H1 (cell line): ENCODE data around the gene RTN4RL1. TPM values are rescaled to one million over a fixed set of nuclear protein-coding genes. Genes with fewer than 3 reads are reported as not detected.

Experiments used
- CTCF ChIA-PET: fragments of 300-600 bp; sonication (Branson Sonifier 250); formaldehyde crosslinking; loops from one replicate; lab custom pipeline; 2021; ENCODE audit not compliant: partially characterized antibody; lab: Charles Lee
- POLR2A ChIA-PET: fragments of 300-600 bp; sonication (Branson Sonifier 250); formaldehyde crosslinking; loops from one replicate; lab custom pipeline; 2021; ENCODE audit warnings: inconsistent platforms; ENCODE audit not compliant: partially characterized antibody; lab: Charles Lee
- DNase-seq, 2 experiments: peaks; one replicate each; pipeline versions ENCODE4 v3.0.0 to v3.0.0-alpha.2; 2010 to 2022; ENCODE audit warnings: low spot score in 2 of 2, low read depth in 1 of 2, mixed read lengths in 1 of 2
- FAIRE-seq: peaks from 2 replicates; lab custom pipeline; 2011; peaks lifted over from hg19 to GRCh38; lab: Jason Lieb, UNC
- H2AFZ ChIP-seq: 2 replicates; pipeline ENCODE4 v1.8.1; 2012; ENCODE audit warnings: low read length, inconsistent platforms
- H2AK5ac ChIP-seq: 2 replicates; pipeline ENCODE4 v1.6.1; 2013; ENCODE audit warnings: low read depth, low read length
- H2BK120ac ChIP-seq: replicated peaks from 2 replicates; pipeline ENCODE3; 2013; ENCODE audit warnings: low read depth, low read length, inconsistent platforms
- H2BK12ac ChIP-seq: 2 replicates; pipeline ENCODE4 v1.6.1; 2013; ENCODE audit warnings: low read depth, low read length
- H2BK15ac ChIP-seq: 2 replicates; pipeline ENCODE4 v1.6.1; 2013; ENCODE audit warnings: low read length
- H2BK20ac ChIP-seq: 2 replicates; pipeline ENCODE4 v1.6.1; 2013; ENCODE audit warnings: low read length
- H2BK5ac ChIP-seq: 2 replicates; pipeline ENCODE4 v1.6.1; 2013; ENCODE audit warnings: low read depth, low read length
- H3K14ac ChIP-seq: 2 replicates; pipeline ENCODE4 v1.6.1; 2013; ENCODE audit warnings: inconsistent platforms; ENCODE audit not compliant: insufficient read length
- H3K18ac ChIP-seq: 2 replicates; pipeline ENCODE4 v1.6.1; 2013; ENCODE audit warnings: low read length; ENCODE audit errors: extremely low read depth
- H3K23ac ChIP-seq: 2 replicates; pipeline ENCODE4 v1.6.1; 2013; ENCODE audit warnings: inconsistent platforms; ENCODE audit not compliant: insufficient read length
- H3K23me2 ChIP-seq: 2 replicates; pipeline ENCODE4 v1.6.1; 2013; ENCODE audit warnings: low read depth, low read length
- H3K27ac ChIP-seq: 2 replicates; pipeline ENCODE4 v1.6.1; 2011; ENCODE audit warnings: low read depth, low read length, inconsistent platforms
- H3K27me3 ChIP-seq, 4 experiments: replicated peaks in 1 of 4; 1 replicate in 1 of 4; 2 replicates in 3 of 4; pipeline versions ENCODE4 v1.6.1 to v1.8.1; 2011 to 2013; ENCODE audit warnings: low read length in 3 of 4, mild to moderate bottlenecking in 3 of 4, inconsistent platforms in 2 of 4, mixed read lengths in 2 of 4, moderate library complexity in 1 of 4; ENCODE audit not compliant: control insufficient read depth in 3 of 4, insufficient read depth in 3 of 4; ENCODE audit errors: extremely low read depth in 1 of 4
- H3K36me3 ChIP-seq, 4 experiments: 2 replicates each; pipeline versions ENCODE4 v1.6.1 to v1.8.1; 2011 to 2013; ENCODE audit warnings: mild to moderate bottlenecking in 4 of 4, low read length in 3 of 4, moderate library complexity in 2 of 4, control low read depth in 1 of 4, inconsistent platforms in 1 of 4; ENCODE audit not compliant: insufficient read depth in 4 of 4, control insufficient read depth in 2 of 4
- H3K4ac ChIP-seq: replicated peaks from 2 replicates; pipeline ENCODE3; 2013; ENCODE audit warnings: low read length, low read depth, mixed read lengths, inconsistent platforms; ENCODE audit not compliant: insufficient read length
- H3K4me1 ChIP-seq, 4 experiments: replicated peaks in 1 of 4; 1 replicate in 1 of 4; 2 replicates in 3 of 4; pipeline versions ENCODE4 v1.6.1 to v1.8.1; 2011 to 2013; ENCODE audit warnings: low read length in 3 of 4, inconsistent platforms in 2 of 4, mixed read lengths in 1 of 4; ENCODE audit not compliant: insufficient read depth in 4 of 4, control insufficient read depth in 3 of 4
- H3K4me2 ChIP-seq, 2 experiments: 2 replicates each; pipeline versions ENCODE4 v1.6.1 to v1.8.1; 2011 to 2013; ENCODE audit warnings: low read depth in 2 of 2, low read length in 2 of 2, control low read depth in 1 of 2, inconsistent platforms in 1 of 2, mild to moderate bottlenecking in 1 of 2; ENCODE audit not compliant: insufficient read depth in 1 of 2
- H3K4me3 ChIP-seq, 4 experiments: fragments of 200-600, 300-600 bp in 1 of 4; sonication (generic), shearing (Covaris generic), sonication (Bioruptor Twin) in 1 of 4; 2 replicates each; pipeline versions ENCODE4 v1.5.1 to v1.8.1; 2011 to 2016; ENCODE audit warnings: low read length in 4 of 4, low read depth in 3 of 4, control low read depth in 2 of 4, inconsistent platforms in 2 of 4, mild to moderate bottlenecking in 2 of 4, mixed read lengths in 1 of 4, moderate library complexity in 1 of 4; ENCODE audit not compliant: insufficient read depth in 2 of 4; ENCODE audit errors: extremely low read depth in 1 of 4
- H3K56ac ChIP-seq: replicated peaks from 2 replicates; pipeline ENCODE3; 2013; ENCODE audit warnings: low read depth, mild to moderate bottlenecking, mixed read lengths, low read length, inconsistent platforms; ENCODE audit not compliant: insufficient read length
- H3K79me1 ChIP-seq: 2 replicates; pipeline ENCODE4 v1.6.1; 2013; ENCODE audit warnings: low read depth, low read length, control low read depth
- H3K79me2 ChIP-seq, 2 experiments: 2 replicates each; pipeline versions ENCODE4 v1.6.1 to v1.8.1; 2012 to 2013; ENCODE audit warnings: low read length in 2 of 2, mild to moderate bottlenecking in 2 of 2, inconsistent platforms in 1 of 2; ENCODE audit not compliant: insufficient read depth in 2 of 2, control insufficient read depth in 1 of 2
- H3K9ac ChIP-seq, 4 experiments: replicated peaks in 1 of 4; 1 replicate in 1 of 4; 2 replicates in 3 of 4; pipeline versions ENCODE4 v1.6.1 to v1.8.1; 2011 to 2013; ENCODE audit warnings: low read depth in 3 of 4, low read length in 3 of 4, control low read depth in 2 of 4, mild to moderate bottlenecking in 2 of 4, moderate library complexity in 2 of 4, inconsistent platforms in 1 of 4; ENCODE audit errors: extremely low read depth in 1 of 4
- H3K9me3 ChIP-seq, 2 experiments: 2 replicates each; pipeline versions ENCODE4 v1.6.1 to v1.8.1; 2012 to 2013; ENCODE audit warnings: mild to moderate bottlenecking in 2 of 2, moderate library complexity in 2 of 2, control low read depth in 1 of 2, inconsistent platforms in 1 of 2, low read depth in 1 of 2, low read length in 1 of 2, mixed read lengths in 1 of 2; ENCODE audit not compliant: insufficient read depth in 2 of 2
- H4K20me1 ChIP-seq, 2 experiments: replicated peaks in 1 of 2; 2 replicates each; pipeline versions ENCODE3 to v1.8.1; 2011 to 2013; ENCODE audit warnings: inconsistent platforms in 2 of 2, low read length in 2 of 2, mild to moderate bottlenecking in 1 of 2; ENCODE audit not compliant: insufficient read depth in 2 of 2, control insufficient read depth in 1 of 2
- H4K5ac ChIP-seq: 2 replicates; pipeline ENCODE4 v1.6.1; 2013; ENCODE audit warnings: low read length, low read depth, mixed read lengths, inconsistent platforms; ENCODE audit not compliant: insufficient read length
- H4K8ac ChIP-seq: 2 replicates; pipeline ENCODE4 v1.8.0; 2013; ENCODE audit warnings: mild to moderate bottlenecking, moderate library complexity, low read length, inconsistent platforms; ENCODE audit not compliant: insufficient read depth; ENCODE audit errors: extremely low read depth
- H4K91ac ChIP-seq: replicated peaks from 2 replicates; pipeline ENCODE3; 2013; ENCODE audit warnings: low read length, mixed read lengths, inconsistent platforms; ENCODE audit not compliant: insufficient read length
- CEBPB ChIP-seq: IDR thresholded peaks from 2 replicates; pipeline ENCODE4 v1.6.1; 2012; ENCODE audit warnings: low read depth, low read length
- CHD1 ChIP-seq: IDR thresholded peaks from 2 replicates; pipeline ENCODE4 v1.6.1; 2012; ENCODE audit warnings: low read depth, low read length, improper control_type of control experiment
- GABPA ChIP-seq: IDR thresholded peaks from 2 replicates; pipeline ENCODE4 v1.6.1; 2011; ENCODE audit warnings: mild to moderate bottlenecking, low read length, moderate library complexity, borderline replicate concordance; ENCODE audit not compliant: insufficient read depth
- KDM5A ChIP-seq: fragments of 200-600 bp; IDR thresholded peaks from 2 replicates; pipeline ENCODE4 v1.7.1; 2012; ENCODE audit warnings: mild to moderate bottlenecking, low read length, inconsistent platforms, mixed read lengths
- MAFK ChIP-seq: IDR thresholded peaks from 2 replicates; pipeline ENCODE4 v1.6.1; 2012; ENCODE audit warnings: low read depth, mild to moderate bottlenecking, improper control_type of control experiment, low read length
- RBBP5 ChIP-seq: IDR thresholded peaks from 2 replicates; pipeline ENCODE4 v1.7.1; 2012; ENCODE audit warnings: low read depth, mild to moderate bottlenecking, inconsistent platforms, low read length, moderate library complexity, borderline replicate concordance
- USF2 ChIP-seq: IDR thresholded peaks from 2 replicates; pipeline ENCODE4 v1.6.1; 2011; ENCODE audit warnings: low read length, improper control_type of control experiment
- WGBS, 2 experiments: shearing (Covaris generic) in 1 of 2; methylation state at CpG; one replicate each; pipeline versions ENCODE4 v1.1.6 to v1.1.7; 2013 to 2015; ENCODE audit warnings: low lambda C conversion rate in 2 of 2, mixed read lengths in 2 of 2, inconsistent platforms in 1 of 2, low coverage in 1 of 2, missing lambda C conversion rate in 1 of 2; ENCODE audit not compliant: insufficient replicate concordance in 2 of 2, insufficient coverage in 1 of 2, insufficient read length in 1 of 2; ENCODE audit errors: extremely low coverage in 1 of 2, missing lambda C conversion rate in 1 of 2; 5-methylcytosine and 5-hydroxymethylcytosine counted together
- polyA plus RNA-seq, 7 experiments: library from polyadenylated mRNA; depleted of rRNA in 3 of 7; stranded (reverse) in 5 of 7; unstranded in 2 of 7; fragments of >200 nt in 5 of 7; fragments of 200-250 nt in 2 of 7; gene quantifications; 1 replicate in 5 of 7; 2 replicates in 1 of 7; 4 replicates in 1 of 7; pipeline versions ENCODE4 v1.2.1 to v1.2.3, GENCODE V29; 2011 to 2013; ENCODE audit warnings: missing spikeins in 2 of 7, mixed read lengths in 2 of 7
- total RNA-seq: library from RNA; stranded (reverse); fragmentation: NEBNext Ultra II Directional; extraction: Animal tissue kit (Norgen Biotek cat#: 25700); gene quantifications from 2 replicates; pipeline ENCODE4 v1.2.1, GENCODE V29; 2021
- TF ChIP-seq, protein P1 (sequence below): IDR thresholded peaks from 2 replicates; pipeline ENCODE4 v1.6.1; 2011; ENCODE audit warnings: low read depth, mild to moderate bottlenecking, low read length; ENCODE audit not compliant: insufficient read depth

Gene RTN4RL1
- total and polyA plus RNA-seq, 2 of the 8 experiments (the other 6 are each of a cell fraction or from before 2014, with no cell fraction given): 0.09 TPM; not detected in 1

- H3K23me2 ChIP-seq: peaks cover 9% of the 10 kb centered on the region; the same call in 1 of the 2 replicates
- no peaks in the 10 kb centered on the region for H3K79me1 ChIP-seq
- no peaks in the 10 kb centered on the region for H3K9me3 ChIP-seq
- peak within 1 kb of the TSS; percentile 74 to 98 (median 92) for H3K4me3 ChIP-seq
- no peak within 1 kb of the TSS for H4K91ac ChIP-seq
- FAIRE-seq (peak; percentile 95), DNase-seq (peak; percentile 69 to 97)
- no peak within 1 kb of the TSS for H2BK120ac ChIP-seq
- peak within 1 kb of the TSS; percentile 15; the same call in 1 of the 2 replicates for H2AFZ ChIP-seq
- no peak within 1 kb of the TSS for H3K23ac ChIP-seq
- 0 out of 2 replicates have a peak within 1 kb of the TSS, but pooled peaks have one; percentile 29 for H2BK15ac ChIP-seq
- H3K14ac ChIP-seq: no peak within 1 kb of the TSS
- no peak within 1 kb of the TSS for H3K56ac ChIP-seq
- POLR2A ChIA-PET: interaction anchor here (1.1 kb wide), 1 partner anchor 10 kb away, joined by 3 read pairs; no protein-coding TSS in a partner anchor
- H3K4ac ChIP-seq: no peak within 1 kb of the TSS
- H4K8ac ChIP-seq: peak within 1 kb of the TSS; percentile 54; the same call in 1 of the 2 replicates
- 2% methylated on average over 48 of the region's 59 CpGs; no CpG with 5 or more reads in 1 of the 2 experiments for WGBS, 2 experiments
- no peak within 1 kb of the TSS for H3K27ac ChIP-seq
- H3K18ac ChIP-seq: no peak within 1 kb of the TSS
- no peaks in the 10 kb centered on the region for H3K36me3 ChIP-seq
- H3K79me2 ChIP-seq: no peaks in the 10 kb centered on the region
- H3K27me3 ChIP-seq: peaks cover 44 to 47% (median 46%) of the 10 kb centered on the region in 4 experiments
- H3K4me1 ChIP-seq: peaks cover 2 to 7% (median 4%) of the 10 kb centered on the region in 4 experiments; a peak in 5 of 7 replicates
- H3K4me2 ChIP-seq: peak within 1 kb of the TSS; percentile 55 to 76
- H3K9ac ChIP-seq: peak within 1 kb of the TSS in 3 of 4 experiments; percentile 39 to 57 (median 51); a peak in 5 of 7 replicates
- H2AK5ac ChIP-seq: no peak within 1 kb of the TSS
- peaks cover 0 to 6% of the 10 kb centered on the region in 2 experiments for H4K20me1 ChIP-seq
- no peak within 1 kb of the TSS for H2BK12ac ChIP-seq
- H2BK20ac ChIP-seq: no peak within 1 kb of the TSS
- CTCF ChIA-PET: interaction anchor here (0.9 to 4.4 kb wide), 10 partner anchors 10 to 201 kb away, joined by 3 to 15 read pairs (median 4); partner anchors contain the start of genes HIC1 and OVCA2
- no peak within 1 kb of the TSS for H2BK5ac ChIP-seq
- H4K5ac ChIP-seq: no peak within 1 kb of the TSS
- TF ChIP-seq MAFK: no peak
- peak; percentile 62 for TF ChIP-seq USF2
- no peak for TF ChIP-seq CHD1
- TF ChIP-seq RBBP5: peak; percentile 55; the same call in 1 of the 2 replicates
- TF ChIP-seq CEBPB: no peak
- TF ChIP-seq GABPA: 0 out of 2 replicates have a peak, but pooled peaks have one; percentile 35
- peak; percentile 60; the same call in 1 of the 2 replicates for TF ChIP-seq KDM5A
- TF ChIP-seq, protein P1, sequence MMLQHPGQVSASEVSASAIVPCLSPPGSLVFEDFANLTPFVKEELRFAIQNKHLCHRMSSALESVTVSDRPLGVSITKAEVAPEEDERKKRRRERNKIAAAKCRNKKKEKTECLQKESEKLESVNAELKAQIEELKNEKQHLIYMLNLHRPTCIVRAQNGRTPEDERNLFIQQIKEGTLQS: no peak
Measured at GRCh38 chr17:2029911-2030778, 5.0 kb upstream of the RTN4RL1 start, which contains the start of gene DPH1. Gene DPH1, plus strand, starts transcription at chr17:2030153. Its CDS starts 17 bp downstream, at chr17:2030170.
